HUES48 (cell line): ENCODE measurements around the gene PRR35.

Experiments
- H3K27ac ChIP-seq: one replicate; pipeline ENCODE4 v1.7.0; 2013; ENCODE audit warnings: low read depth, low read length, inconsistent platforms
- H3K27me3 ChIP-seq: 2 replicates; pipeline ENCODE4 v1.6.1; 2013; ENCODE audit warnings: mild to moderate bottlenecking, low read length; ENCODE audit not compliant: control insufficient read depth, insufficient read depth
- H3K36me3 ChIP-seq: 2 replicates; pipeline ENCODE4 v1.6.1; 2013; ENCODE audit warnings: low read length; ENCODE audit not compliant: control insufficient read depth, insufficient read depth
- H3K4me1 ChIP-seq: 2 replicates; pipeline ENCODE4 v1.6.1; 2013; ENCODE audit warnings: mild to moderate bottlenecking, low read length; ENCODE audit not compliant: control insufficient read depth, insufficient read depth
- H3K4me3 ChIP-seq: 2 replicates; pipeline ENCODE4 v1.5.1; 2013; ENCODE audit warnings: mild to moderate bottlenecking, low read depth, low read length
- H3K9ac ChIP-seq: 2 replicates; pipeline ENCODE4 v1.6.1; 2013; ENCODE audit warnings: mild to moderate bottlenecking, low read depth, low read length, moderate library complexity
- H3K9me3 ChIP-seq: 2 replicates; pipeline ENCODE4 v1.6.1; 2013; ENCODE audit warnings: low read length; ENCODE audit not compliant: control insufficient read depth, insufficient read depth

PRR35 gene

GRCh38 chr16:578232-578869, 18.2 kb downstream of the PRR35 start:
- H3K9me3 ChIP-seq = no peaks in the 10 kb centered on the region
- H3K27ac ChIP-seq = no peak overlapping the region
- H3K4me1 ChIP-seq = no peaks in the 10 kb centered on the region
- H3K4me3 ChIP-seq = no peak overlapping the region
- H3K36me3 ChIP-seq = peaks cover 20% of the 10 kb centered on the region
- H3K9ac ChIP-seq = no peak overlapping the region
- H3K27me3 ChIP-seq = no peaks in the 10 kb centered on the region

- no peaks in the 10 kb centered on the region for H3K9me3 ChIP-seq
- no peaks in the 10 kb centered on the region for H3K27me3 ChIP-seq
- H3K4me1 ChIP-seq = no peaks in the 10 kb centered on the region; the same call in 1 of the 2 replicates
- peaks cover 20% of the 10 kb centered on the region for H3K36me3 ChIP-seq
- H3K27ac ChIP-seq = no peak overlapping the region
- no peak overlapping the region for H3K9ac ChIP-seq
- peak overlapping the region; percentile 52; the same call in 1 of the 2 replicates for H3K4me3 ChIP-seq
These were observed 18.7 kb downstream of the PRR35 start for GRCh38 chr16:578870-579405.

- Histone ChIP-seq H3K27ac (no peak overlapping the region), H3K4me1 (no peaks in the 10 kb centered on the region; the same call in 1 of the 2 replicates), H3K4me3 (no peak overlapping the region), H3K9me3 (no peaks in the 10 kb centered on the region), H3K9ac (no peak overlapping the region), H3K27me3 (peaks cover 2% of the 10 kb centered on the region), H3K36me3 (0 out of 2 replicates have a peak, but pooled peaks cover 6% of the 10 kb centered on the region)
These were observed 20.1 kb downstream of the PRR35 start for GRCh38 chr16:580141-580945.

GRCh38 chr16:580946-581498, 20.8 kb downstream of the PRR35 start:
- Histone ChIP-seq H3K4me3 (no peak overlapping the region), H3K4me1 (no peaks in the 10 kb centered on the region; the same call in 1 of the 2 replicates), H3K36me3 (no peaks in the 10 kb centered on the region), H3K27ac (no peak overlapping the region), H3K9me3 (no peaks in the 10 kb centered on the region), H3K9ac (no peak overlapping the region), H3K27me3 (peaks cover 9% of the 10 kb centered on the region)

GRCh38 chr16:582218-582613, 22.0 kb downstream of the PRR35 start:
- Histone ChIP-seq H3K27me3 (peaks cover 20% of the 10 kb centered on the region), H3K27ac (no peak overlapping the region)

GRCh38 chr16:582614-583331, 22.6 kb downstream of the PRR35 start:
- Histone ChIP-seq H3K4me3 (no peak overlapping the region), H3K36me3 (no peaks in the 10 kb centered on the region), H3K27ac (no peak overlapping the region), H3K4me1 (no peaks in the 10 kb centered on the region; the same call in 1 of the 2 replicates), H3K27me3 (peaks cover 24% of the 10 kb centered on the region), H3K9ac (no peak overlapping the region), H3K9me3 (no peaks in the 10 kb centered on the region)

More at GRCh38 chr16:582218-582613, 22.0 kb downstream of the PRR35 start:
- Histone ChIP-seq H3K9me3 (no peaks in the 10 kb centered on the region), H3K4me1 (no peaks in the 10 kb centered on the region; the same call in 1 of the 2 replicates), H3K4me3 (no peak overlapping the region), H3K36me3 (no peaks in the 10 kb centered on the region), H3K9ac (no peak overlapping the region)

- Histone ChIP-seq H3K4me1 (no peaks in the 10 kb centered on the region; the same call in 1 of the 2 replicates), H3K9me3 (no peaks in the 10 kb centered on the region)
These were observed 23.2 kb downstream of the PRR35 start for GRCh38 chr16:583470-583814.

GRCh38 chr16:583815-584591, 23.8 kb downstream of the PRR35 start:
- Histone ChIP-seq H3K27ac (no peak overlapping the region), H3K4me3 (no peak overlapping the region; the same call in 1 of the 2 replicates), H3K4me1 (no peaks in the 10 kb centered on the region; the same call in 1 of the 2 replicates)

More at GRCh38 chr16:583470-583814, 23.2 kb downstream of the PRR35 start:
- H3K27me3 ChIP-seq = peaks cover 27% of the 10 kb centered on the region
- H3K36me3 ChIP-seq = no peaks in the 10 kb centered on the region
- H3K9ac ChIP-seq = no peak overlapping the region
- no peak overlapping the region; the same call in 1 of the 2 replicates for H3K4me3 ChIP-seq
- H3K27ac ChIP-seq = no peak overlapping the region

GRCh38 chr16:585351-585750, 25.2 kb downstream of the PRR35 start:
- Histone ChIP-seq H3K4me1 (no peaks in the 10 kb centered on the region; the same call in 1 of the 2 replicates), H3K36me3 (no peaks in the 10 kb centered on the region), H3K27ac (no peak overlapping the region), H3K27me3 (peaks cover 27% of the 10 kb centered on the region), H3K9me3 (no peaks in the 10 kb centered on the region), H3K4me3 (no peak overlapping the region), H3K9ac (no peak overlapping the region)

More at GRCh38 chr16:583815-584591, 23.8 kb downstream of the PRR35 start:
- H3K9me3 ChIP-seq = no peaks in the 10 kb centered on the region
- H3K36me3 ChIP-seq = no peaks in the 10 kb centered on the region
- peaks cover 27% of the 10 kb centered on the region for H3K27me3 ChIP-seq
- H3K9ac ChIP-seq = no peak overlapping the region
